GM20431 (cell line): ENCODE data around the gene IMP4.

Experiments used
- in situ Hi-C: fragments of 300-500 bp; cut with MseI, MboI; formaldehyde crosslinking; loops from one replicate; pipeline ENCODE4 v1.15.0; 2020; ENCODE audit warnings: low sequenced_read_pairs; ENCODE audit not compliant: unreplicated experiment

IMP4 gene

DNA sequence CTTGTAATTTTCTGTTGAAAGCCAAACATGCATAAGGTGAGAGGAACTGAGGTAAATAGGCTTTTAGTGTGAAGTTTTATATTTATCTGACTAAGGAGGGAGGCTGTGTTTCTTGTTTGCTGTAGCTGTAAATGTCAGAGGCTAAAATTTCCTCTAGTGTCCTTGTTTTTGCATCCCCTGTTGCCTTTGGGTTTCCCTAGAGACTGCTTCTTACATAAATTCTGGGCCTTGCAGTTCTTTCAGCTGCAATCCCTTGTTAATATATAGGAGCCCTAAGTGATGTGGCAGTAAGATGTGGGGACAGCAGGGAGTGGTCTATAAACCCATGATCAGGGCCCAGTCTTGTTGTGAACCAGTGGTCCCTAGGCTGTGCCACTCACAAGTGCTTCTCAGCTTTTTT lies 7.5 kb upstream of the IMP4 start:
- in situ Hi-C loops = loop anchor here (25.0 kb wide), 2 partner anchors 148 to 398 kb away; partner anchors contain the start of genes MZT2B, SMPD4 and TUBA3E

DNA sequence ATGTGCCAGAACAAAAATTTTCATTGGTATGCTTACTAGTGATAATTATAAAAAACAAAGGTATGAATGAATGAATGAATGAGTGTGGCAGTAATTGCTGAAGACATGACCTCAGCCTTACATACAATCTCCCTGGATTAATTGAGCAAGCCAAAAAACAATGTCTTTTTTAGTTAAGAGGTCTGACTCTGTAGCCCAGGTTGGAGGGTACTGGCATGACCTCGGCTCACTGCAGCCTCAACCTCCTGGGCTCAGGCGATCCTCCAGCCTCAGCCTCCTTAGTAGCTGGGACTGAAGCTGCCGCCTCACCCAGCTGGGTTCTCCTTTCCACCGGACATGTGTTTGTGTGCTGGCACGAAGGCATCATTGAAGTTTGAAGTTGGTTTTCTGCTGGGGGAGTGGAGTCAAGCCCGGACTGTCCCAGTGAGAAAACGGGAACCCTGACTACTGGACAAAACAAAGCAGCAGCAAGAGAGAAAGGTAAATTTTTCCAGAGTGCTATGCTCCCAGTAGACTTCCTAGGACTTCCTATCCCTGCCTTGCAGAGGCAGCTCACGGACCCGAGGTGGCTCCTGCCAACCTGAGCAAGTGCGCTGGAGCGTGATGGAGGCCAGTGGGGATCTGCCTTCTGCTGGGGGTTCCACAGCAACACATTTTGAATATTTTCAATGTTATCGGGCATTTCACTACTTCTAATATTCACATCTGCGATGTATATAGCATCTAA lies 6.4 kb upstream of the IMP4 start:
- in situ Hi-C loops = loop anchor here (25.0 kb wide), 2 partner anchors 149 to 399 kb away; partner anchors contain the start of genes MZT2B, SMPD4 and TUBA3E

DNA sequence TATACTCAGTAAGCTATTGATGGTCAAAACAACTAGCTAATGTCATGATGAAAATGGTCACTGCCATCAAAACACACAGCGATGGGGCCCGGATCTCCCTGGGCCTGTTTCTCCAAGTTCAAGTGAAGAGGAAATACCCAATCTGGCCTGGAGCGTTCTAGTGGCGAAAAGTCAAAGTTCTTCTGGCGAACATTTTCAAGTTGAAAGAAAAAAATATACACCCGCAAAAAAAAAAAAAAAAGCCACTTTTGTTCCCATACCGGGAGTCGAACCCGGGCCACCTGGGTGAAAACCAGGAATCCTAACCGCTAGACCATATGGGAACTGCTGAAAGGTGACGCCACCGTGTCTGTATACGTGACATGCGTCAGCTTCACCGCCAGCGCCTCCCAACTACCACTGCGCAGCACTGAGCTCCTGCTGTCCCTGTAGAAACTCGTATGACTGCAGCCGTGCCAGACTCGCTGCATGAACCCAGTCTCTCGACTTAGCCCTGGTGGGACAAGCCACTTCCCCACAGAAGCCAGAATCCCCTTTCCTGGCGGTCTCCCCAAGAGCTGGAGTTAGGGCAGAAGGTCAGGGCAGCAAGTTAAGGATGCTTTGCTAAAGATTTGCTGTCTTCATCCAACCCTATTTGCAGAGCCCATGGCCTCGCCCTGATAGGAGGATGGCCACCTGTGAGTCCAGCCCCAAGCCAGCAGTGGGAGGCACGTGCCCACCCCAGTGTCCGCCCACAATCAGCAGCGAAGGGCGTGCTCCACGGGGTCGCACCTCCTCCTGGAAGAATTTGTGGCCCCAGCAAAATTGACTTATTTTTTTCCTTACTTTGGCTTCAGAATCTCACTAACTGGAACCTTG lies 5.6 kb upstream of the IMP4 start:
- in situ Hi-C loops = loop anchor here (25.0 kb wide), 2 partner anchors 150 to 400 kb away; partner anchors contain the start of genes MZT2B, SMPD4 and TUBA3E

DNA sequence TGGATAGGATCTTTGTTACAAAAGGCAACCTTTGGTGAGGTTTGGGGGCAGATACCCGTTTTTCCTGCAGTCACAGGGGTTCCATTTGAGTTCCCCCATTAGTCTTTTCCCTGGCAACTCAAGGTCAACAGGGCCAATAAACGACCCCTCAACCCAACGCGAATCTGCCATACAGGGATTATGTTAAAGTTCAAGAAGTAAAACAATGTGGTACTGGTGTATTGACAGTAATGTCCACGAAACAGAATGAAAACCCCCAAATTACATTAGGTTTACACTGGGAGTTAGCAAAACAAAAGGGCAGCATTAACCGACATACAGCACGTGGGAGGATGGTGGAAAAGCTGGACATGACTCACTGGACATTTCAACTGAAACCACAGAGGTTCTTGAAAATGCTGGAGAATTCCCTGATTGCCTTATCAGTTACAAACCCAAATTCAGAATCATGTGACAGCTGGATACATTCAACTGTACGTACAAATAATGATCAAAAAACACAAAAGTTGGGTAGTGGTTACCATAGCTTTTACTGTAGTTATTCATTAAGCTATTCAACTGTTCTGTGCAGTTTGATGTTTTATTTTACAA lies 4.9 kb upstream of the IMP4 start:
- in situ Hi-C loops = loop anchor here (25.0 kb wide), 2 partner anchors 151 to 401 kb away; partner anchors contain the start of genes MZT2B, SMPD4 and TUBA3E

DNA sequence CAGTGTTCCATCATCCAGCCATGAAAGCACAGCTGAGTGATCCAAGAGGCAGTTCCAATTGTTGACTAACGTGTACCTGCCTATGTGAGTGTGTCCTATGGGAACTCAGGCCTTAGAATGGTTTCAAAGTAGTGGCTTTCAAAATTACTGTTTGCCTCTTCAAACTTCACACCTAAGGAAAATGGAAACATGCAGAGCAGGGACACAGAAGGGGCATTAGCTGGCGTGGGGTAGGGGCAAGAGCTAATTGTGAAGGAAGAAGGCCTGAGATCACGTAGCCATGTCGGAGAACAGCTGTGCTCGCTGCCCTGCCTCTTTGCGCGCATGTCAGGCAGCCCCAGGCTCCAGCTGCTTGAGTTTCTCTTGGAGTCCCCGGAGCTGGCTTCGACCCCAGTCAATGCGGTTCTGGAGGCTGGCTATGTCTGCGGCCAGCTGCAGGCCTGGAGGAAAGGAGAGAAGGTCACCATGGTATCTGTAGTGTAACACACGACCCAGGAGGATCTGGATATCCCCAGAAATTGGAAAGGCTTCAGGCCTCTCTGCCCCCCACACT lies 3.8 kb upstream of the IMP4 start:
- in situ Hi-C loops = loop anchor here (25.0 kb wide), 2 partner anchors 152 to 402 kb away; partner anchors contain the start of genes MZT2B, SMPD4 and TUBA3E

DNA sequence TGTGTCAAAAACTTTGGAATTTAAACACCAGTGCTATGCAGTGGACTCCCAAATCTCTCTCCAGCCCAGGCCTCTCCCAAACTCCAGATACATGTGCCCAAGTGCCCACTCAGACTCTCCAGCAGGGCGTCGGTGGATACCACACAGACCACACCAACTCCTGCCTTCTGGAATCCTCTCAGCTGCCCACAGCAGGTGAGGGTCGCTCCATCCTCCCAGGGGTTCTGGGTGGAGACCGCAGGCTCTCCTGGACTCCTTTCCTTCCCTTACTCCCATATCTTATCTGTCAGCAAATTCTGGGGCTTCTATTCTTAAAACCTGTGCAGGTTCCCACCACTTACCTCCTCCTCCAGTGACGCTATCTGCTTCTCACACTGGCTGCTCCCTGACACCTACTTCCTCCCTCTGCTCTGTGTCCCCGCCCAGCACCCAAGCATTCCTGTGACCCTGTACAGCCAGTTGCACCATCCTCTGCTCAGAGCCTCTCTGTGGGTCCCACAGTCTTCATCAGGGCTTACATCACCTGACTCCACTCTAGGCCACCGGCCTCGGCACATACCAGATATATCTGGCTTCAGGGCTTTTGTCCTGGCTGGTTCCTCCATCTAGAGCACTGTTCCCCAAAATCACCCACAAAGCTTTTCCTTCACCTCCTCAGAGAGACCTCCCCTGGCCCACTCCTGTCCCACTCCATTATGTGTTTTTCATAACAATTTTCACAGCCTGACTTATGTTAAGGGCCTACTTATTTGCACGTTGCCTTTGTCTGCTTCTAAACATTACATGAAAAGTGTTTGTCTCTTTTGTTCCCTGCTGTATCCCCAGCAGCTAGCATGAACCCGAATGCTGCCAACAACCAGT lies 2.6 kb upstream of the IMP4 start:
- in situ Hi-C loops = loop anchor here (25.0 kb wide), 2 partner anchors 153 to 403 kb away; partner anchors contain the start of genes MZT2B, SMPD4 and TUBA3E

DNA sequence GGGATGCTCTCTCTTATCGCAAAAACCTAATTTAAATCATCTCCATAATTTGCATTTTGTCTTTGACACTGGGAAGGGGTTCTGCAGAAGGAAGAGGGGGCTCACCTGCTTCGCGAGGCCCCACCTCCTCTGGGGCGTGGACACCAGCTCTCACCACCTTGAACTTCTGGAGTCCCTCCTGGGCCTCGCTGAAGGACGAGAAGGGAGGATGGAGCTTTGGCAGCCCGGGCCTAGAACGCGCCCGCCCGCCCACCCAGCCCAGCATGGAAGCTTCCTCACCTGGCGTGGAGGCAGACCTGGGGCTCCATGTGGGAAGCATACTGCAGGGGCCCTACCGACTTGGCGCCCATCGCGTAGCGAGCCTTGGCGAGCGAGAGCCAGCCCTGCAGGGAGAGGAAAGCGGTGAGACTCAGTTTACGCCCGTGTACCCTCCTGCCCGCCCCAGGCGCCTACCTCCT lies 1.1 kb upstream of the IMP4 start:
- in situ Hi-C loops = loop anchor here (25.0 kb wide), 2 partner anchors 154 to 404 kb away; partner anchors contain the start of genes MZT2B, SMPD4 and TUBA3E

DNA sequence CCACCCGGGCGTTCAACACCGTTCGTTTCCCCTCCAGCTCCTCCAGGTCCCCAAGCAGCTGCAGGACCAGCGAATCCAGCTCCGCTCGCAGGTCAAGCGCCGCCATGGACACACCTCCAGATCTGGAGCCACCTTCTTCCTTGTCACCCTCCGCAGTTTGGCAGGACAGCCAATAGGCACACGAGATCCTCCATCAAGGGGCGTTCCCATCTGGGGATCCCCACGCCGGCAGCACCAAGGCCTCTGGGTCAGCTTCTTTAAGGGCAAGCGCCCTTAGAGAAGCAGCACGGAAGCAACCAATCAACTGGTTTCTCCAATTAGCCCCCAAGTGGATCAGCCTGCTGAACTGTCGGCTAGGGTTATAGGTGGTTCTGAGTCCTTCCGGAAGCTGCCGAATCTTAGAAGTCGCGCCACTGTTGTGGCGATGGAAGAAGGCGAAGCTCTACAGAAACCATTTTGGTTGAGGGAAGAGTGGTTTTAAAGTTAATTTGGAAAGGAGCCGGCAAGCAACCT lies 621 bp upstream of the IMP4 start:
- in situ Hi-C loops = loop anchor here (25.0 kb wide), 2 partner anchors 155 to 405 kb away; partner anchors contain the start of genes MZT2B, SMPD4 and TUBA3E

DNA sequence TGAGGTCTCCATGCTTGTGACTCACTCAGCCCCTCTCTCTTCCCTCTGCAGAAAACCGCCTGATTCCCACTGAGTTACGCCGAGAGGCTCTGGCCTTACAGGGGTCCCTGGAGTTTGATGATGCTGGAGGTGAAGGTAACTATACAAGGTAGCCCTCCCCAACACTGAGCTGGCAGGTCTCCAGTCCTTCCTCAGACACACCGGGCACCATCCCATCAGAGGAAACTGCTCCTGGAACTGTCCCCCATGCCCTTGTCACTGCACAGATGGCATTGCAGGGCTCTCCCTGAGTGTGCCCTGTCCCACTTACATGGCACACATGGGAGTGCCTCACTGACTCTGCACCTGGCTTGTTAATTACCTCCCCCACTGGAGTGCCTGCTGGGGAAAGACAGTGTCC lies 1.9 kb downstream of the IMP4 start:
- in situ Hi-C loops = loop anchor here (25.0 kb wide), 2 partner anchors 157 to 407 kb away; partner anchors contain the start of genes MZT2B, SMPD4 and TUBA3E

DNA sequence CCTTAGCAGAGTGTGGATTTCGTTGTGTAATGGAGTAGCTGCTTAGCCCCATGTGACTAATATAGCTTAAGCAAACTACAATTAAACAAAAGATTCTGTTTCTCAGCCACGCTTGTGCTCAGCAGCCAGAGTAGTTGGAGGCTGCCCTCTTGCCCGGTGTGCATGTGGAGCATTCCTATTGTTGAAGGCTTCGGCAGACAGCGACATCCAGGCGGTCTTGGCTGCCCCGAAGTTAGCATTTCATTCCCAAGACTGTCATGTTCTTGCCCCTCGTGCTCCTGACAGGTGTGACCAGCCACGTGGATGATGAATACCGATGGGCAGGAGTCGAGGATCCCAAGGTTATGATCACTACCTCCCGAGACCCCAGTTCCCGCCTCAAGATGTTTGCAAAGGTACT lies 2.4 kb downstream of the IMP4 start:
- in situ Hi-C loops = loop anchor here (25.0 kb wide), 2 partner anchors 158 to 408 kb away; partner anchors contain the start of genes MZT2B, SMPD4 and TUBA3E

DNA sequence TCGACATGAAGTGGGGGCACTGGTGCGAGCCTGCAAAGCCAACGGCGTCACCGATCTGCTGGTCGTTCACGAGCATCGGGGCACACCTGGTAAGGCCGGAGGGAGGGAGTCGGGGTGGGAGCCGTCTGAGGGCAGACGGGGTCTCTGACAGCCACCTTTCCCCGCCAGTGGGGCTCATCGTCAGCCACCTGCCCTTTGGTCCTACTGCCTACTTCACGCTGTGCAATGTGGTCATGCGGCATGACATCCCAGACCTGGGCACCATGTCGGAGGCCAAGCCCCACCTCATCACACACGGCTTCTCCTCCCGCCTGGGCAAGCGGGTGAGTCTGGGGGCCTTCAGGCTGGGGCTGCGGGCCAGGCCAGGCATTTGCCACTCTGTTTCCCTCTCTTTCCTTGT lies 2.9 kb downstream of the IMP4 start:
- in situ Hi-C loops = loop anchor here (25.0 kb wide), 2 partner anchors 158 to 408 kb away; partner anchors contain the start of genes MZT2B, SMPD4 and TUBA3E

DNA sequence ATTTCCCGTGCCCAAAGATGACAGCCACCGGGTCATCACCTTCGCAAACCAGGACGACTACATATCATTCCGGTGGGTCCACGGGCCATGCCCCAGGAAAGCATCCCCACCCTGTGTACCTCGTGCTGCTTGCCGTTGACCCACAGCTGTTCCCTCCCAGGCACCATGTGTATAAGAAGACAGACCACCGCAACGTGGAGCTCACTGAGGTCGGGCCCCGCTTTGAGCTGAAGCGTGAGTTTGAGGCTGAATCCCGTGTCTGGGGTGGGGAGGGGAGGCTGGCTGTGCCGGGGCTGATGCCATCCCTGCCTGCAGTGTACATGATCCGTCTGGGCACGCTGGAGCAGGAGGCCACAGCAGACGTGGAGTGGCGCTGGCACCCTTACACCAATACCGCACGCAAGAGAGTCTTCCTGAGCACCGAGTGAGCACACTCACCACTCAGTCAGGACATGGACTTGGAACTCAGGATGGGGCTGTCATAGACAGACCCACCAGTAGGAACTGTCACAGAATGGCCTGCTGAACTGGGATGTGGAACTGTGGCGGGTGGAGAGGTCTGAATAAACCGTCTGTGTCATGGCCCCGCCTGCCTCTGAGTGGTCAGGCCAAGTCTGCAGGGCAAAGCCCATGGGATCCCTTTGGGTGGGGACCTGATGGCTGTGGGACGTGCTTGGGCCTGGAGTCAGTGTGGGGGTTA lies 3.5 kb downstream of the IMP4 start:
- in situ Hi-C loops = loop anchor here (25.0 kb wide), 2 partner anchors 159 to 409 kb away; partner anchors contain the start of genes MZT2B, SMPD4 and TUBA3E

DNA sequence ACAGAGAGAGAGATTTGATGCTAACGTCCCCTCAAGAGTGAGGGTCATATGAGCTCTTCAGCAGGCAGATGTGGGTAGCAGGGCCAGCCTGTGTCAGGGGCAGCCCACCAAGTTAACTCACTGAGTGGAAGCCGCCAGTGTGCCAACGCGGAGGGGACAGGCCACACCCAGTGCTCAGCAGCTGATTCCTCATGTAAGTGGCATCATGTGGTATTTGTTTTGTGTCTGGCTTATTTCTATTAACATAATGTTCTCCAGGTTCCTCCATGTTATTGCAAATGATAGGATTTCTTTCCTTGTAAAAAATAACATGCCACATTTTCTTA lies 4.0 kb downstream of the IMP4 start:
- in situ Hi-C loops = loop anchor here (25.0 kb wide), 2 partner anchors 159 to 409 kb away; partner anchors contain the start of genes MZT2B, SMPD4 and TUBA3E

DNA sequence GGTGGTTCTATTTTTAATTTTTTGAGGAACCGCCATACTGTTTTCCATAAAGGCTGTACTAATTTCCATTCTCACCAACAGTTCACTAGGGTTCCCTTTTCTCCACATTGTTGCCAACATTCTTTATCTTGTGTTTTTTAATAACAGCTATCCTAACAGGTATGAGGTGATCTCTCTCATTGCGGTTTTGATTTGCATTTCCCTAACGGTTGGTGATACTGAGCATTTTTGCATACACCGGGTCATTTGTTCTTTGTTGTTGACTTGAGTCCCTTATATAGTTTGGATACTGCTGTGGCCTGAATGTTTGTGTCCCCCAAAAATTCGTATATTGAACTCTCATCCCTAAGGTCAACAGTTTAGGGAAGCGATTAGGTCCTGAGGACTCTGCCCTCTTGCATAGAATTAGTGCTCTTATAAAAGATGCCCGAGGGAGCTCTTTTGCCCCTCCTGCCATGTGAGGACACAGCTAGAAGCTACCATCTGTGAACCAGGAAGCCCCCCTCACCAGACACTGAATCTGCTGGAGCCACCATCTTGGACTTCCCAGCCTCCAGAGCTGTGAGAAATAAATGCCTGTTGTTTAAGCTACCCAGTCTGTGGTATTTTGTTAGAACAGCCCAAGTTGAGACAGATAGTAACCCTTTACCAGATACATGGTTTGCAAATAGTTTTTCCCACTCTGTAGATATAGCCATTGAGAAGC lies 4.7 kb downstream of the IMP4 start:
- in situ Hi-C loops = loop anchor here (25.0 kb wide), 2 partner anchors 160 to 410 kb away; partner anchors contain the start of genes MZT2B, SMPD4 and TUBA3E

DNA sequence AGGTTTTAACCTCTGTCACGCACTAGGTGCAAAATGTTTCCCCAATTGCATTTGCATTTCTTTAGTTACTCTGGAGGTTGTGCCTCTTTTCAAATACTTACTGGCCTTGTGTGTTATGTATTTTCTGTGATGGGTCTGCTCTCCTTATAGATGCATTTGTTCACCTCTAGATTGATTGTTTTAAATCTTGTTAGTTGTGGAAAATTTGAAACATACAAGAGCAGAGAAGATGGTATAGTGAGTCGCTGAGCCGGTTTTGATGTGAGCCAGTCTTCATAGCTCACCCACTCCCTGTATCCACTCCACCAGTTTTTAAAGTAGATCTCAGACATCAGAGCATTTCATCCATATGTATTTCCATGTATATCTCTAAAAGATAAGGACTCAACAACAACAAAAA lies 6.5 kb downstream of the IMP4 start:
- in situ Hi-C loops = loop anchor here (25.0 kb wide), 2 partner anchors 162 to 412 kb away; partner anchors contain the start of genes MZT2B, SMPD4 and TUBA3E

DNA sequence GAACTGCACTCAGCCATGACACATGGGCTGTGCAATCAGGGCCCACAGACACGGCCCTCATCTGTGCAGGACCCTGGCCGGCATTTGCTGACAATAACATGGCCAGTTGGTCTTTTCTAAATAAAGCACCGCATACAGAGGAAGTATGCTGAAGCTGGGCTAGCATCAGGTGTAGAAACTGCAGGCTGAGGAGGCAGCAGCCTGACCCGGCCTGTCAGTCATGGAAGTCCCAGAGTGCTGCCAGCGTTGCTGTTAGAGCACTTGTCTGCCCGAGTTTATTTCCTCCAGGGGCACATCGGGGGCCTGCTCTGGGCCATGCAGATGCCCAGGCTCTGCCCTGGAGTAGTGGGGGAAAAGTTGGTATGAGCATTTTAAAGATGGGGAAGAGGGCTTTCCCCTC lies 9.0 kb downstream of the IMP4 start:
- in situ Hi-C loops = no loop called here

DNA sequence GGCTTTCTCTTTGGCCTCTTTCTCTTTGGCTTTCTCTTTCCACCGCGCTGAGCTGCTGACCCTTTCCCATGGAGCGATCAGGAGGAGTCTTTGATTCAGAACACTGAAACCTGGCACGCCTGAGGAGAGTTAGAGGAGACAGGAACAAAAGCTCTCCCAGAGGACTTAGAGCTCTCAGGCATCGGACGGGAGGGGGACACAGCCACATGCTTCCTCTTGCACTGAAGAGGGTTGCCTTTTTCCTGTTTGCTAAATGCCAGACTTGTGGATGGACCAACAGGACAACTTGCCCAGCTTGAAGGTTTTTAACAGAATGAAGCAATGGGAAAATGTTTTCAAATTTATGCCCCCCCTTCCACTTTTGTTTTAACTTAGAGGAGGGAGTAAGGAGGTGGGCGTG lies 9.5 kb downstream of the IMP4 start:
- in situ Hi-C loops = no loop called here
